PC-9 (cell line): Measurements from ENCODE around the gene GNG8.

ENCODE experiments used
- CTCF ChIP-seq: fragments of 200-600 bp; sonication (generic); conservative IDR thresholded peaks from 2 replicates; pipeline ENCODE4 v1.6.1; 2017; ENCODE audit warnings: mixed run types, antibody characterized with exemption, mild to moderate bottlenecking, moderate library complexity
- EZH2 ChIP-seq: fragments of 200-600 bp; sonication (generic); IDR thresholded peaks from 2 replicates; pipeline ENCODE4 v1.8.0; 2017; ENCODE audit warnings: antibody characterized with exemption, low read depth

GRCh38 chr19:46656541-46656940 is 20.5 kb upstream of the GNG8 start:
- TF ChIP-seq CTCF (no peak), EZH2 (no peak)
